Measurements from ENCODE around the gene ARL6IP1.
"Not testable (repeated sequence)": the region's sequence is repeated elsewhere in the genome, so short reads cannot be mapped to it uniquely, and the experiment has no call there.

The ARL6IP1 gene

DNA sequence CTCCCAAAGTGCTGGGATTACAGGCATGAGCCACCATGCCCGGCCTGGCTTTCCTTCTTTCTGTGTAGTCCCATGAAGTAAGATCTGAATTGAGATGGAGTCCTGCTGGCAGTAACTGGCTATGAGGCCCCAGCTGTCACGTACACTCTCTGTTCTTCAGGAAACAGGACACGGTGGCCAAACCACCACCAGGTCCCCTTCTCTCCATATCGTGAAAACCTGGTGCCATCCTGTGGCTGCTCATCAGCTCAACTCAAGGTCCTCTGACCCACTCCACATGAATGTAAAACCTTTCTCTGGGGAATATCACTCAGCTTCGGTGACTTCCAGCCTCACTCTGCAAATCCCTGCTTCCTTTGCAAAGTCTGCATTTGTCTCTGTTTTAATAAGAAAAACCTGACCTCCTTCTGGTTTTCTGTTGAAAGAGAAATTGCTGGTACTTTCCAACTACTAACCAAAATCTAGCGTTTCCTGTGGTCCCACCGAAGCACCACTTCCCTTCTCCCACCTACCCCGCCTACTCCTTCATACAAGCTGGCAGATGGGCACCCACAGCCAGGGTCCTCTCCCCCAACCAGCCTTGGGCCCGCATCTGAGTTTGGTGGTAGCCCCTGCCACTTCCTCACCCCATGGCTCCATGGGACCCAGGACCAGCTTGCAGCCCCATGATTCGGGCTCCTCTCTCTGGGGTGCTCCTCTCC is 43.2 kb downstream of the ARL6IP1 start:
- DNase-seq: not testable (repeated sequence)

- not testable (repeated sequence) for DNase-seq
These were observed 44.7 kb downstream of the ARL6IP1 start for GRCh38 chr16:18756639-18757038.

- DNase-seq: not testable (repeated sequence)
These were observed 58.5 kb downstream of the ARL6IP1 start for GRCh38 chr16:18742870-18743269.

Measured in T-helper 9 cell (primary cell).